HG03280 (cell line): ENCODE measurements around the gene GALNT5.
"Not testable (repeated sequence)": the region's sequence is repeated elsewhere in the genome, so short reads cannot be mapped to it uniquely, and the experiment has no call there.

Experiments used
- ATAC-seq: cut with Tn5 transposase; IDR thresholded peaks from one replicate; pipeline ENCODE4 v1.9.1; 2021; ENCODE audit warnings: mild to moderate bottlenecking, moderate library complexity; ENCODE audit not compliant: unreplicated experiment

Gene GALNT5, protein sequence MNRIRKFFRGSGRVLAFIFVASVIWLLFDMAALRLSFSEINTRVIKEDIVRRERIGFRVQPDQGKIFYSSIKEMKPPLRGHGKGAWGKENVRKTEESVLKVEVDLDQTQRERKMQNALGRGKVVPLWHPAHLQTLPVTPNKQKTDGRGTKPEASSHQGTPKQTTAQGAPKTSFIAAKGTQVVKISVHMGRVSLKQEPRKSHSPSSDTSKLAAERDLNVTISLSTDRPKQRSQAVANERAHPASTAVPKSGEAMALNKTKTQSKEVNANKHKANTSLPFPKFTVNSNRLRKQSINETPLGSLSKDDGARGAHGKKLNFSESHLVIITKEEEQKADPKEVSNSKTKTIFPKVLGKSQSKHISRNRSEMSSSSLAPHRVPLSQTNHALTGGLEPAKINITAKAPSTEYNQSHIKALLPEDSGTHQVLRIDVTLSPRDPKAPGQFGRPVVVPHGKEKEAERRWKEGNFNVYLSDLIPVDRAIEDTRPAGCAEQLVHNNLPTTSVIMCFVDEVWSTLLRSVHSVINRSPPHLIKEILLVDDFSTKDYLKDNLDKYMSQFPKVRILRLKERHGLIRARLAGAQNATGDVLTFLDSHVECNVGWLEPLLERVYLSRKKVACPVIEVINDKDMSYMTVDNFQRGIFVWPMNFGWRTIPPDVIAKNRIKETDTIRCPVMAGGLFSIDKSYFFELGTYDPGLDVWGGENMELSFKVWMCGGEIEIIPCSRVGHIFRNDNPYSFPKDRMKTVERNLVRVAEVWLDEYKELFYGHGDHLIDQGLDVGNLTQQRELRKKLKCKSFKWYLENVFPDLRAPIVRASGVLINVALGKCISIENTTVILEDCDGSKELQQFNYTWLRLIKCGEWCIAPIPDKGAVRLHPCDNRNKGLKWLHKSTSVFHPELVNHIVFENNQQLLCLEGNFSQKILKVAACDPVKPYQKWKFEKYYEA

DNA sequence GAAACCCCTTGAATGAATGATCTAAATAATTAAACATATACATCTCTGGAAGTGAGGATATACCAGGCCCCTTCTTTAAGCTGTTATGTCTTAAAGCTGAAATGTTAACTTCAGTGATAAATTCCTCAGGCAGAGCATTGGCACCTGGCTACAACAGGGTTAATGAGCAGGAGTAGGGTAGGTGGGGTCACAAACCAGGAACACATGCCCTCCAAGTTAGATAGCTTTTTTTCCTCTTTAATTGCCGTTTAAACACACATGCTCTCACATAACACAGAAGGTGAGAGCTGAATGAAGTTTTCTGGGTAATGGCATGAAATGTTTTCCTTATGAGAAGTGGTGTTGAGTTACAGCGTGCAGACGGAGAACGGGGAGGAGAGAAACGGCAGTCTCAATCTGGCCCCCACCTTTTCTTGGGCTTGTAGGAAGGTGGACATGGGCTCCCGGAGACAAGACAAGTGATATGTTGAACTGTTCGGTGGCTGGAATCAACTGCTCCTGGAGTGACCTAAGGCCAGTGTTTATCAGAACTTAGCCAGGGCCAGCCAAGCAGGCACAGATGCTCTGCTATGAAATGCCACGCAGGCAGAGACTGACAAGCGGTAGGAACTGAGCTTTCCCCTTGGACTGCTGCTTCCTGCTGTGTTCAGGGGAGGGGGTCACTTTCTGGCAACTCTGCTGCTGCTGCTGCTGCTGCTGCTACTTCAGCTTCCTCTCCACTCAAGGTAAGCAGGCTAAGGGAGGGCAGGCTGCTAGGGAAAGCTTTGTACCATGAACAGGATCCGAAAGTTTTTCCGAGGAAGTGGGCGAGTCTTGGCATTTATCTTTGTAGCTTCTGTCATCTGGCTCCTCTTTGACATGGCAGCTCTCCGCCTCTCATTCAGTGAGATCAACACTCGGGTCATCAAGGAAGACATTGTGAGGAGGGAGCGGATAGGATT lies at the start of gene GALNT5:
TSS of gene GALNT5 (plus strand) at position 394 of the 941 bp plus-strand sequence. CDS start at position 772, 378 bp downstream.
- ATAC-seq, result no peak

DNA sequence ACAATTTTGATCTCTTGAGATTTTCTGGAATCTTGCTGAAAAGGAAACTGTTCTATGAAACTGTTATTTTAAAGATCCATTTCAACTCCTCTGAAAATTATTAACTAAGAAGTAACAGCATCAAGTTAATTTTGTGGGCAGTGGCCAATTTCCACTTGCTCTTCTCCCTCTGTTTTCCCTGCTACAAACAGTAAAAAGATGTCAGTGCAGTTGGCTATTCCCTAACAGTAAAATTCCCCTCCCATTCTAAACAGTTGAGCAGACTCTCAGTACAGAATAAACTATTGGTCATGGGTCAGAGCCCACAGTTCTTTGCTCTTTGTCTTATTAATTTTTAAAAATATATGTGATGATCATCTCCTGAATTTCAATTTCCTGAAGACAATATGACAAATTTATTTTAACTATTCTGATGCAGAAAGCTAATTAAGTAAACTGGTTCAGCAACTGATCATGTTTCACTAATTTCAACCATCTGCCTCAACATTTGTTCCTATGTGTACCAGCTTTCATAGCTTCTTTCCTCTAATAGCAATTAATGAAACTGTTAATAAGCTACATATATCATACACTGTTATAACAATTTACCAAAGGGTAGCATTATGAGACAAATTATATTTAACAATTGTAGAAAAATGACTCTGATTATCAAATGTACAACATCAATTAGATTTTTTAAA lies 41.1 kb upstream of the GALNT5 start:
- ATAC-seq, result no peak

DNA sequence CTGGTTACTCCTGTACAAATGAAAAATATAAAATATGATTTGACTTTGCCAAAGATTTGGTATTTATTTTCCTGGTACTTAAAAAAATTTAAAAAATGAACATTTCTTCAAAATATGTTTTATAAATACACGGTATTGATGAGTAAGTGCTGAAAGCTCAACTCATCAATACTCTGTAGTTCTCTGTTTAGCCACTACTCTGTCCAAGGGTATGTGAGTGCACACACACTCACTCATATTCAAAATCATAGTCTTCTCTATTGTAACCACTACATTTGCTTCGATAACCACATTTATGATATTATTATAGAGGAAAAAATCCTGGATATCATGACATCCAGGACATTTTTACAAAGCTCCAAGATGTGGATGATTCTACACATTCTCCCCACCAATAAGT lies 40.1 kb upstream of the GALNT5 start:
- peak; percentile 50 for ATAC-seq

DNA sequence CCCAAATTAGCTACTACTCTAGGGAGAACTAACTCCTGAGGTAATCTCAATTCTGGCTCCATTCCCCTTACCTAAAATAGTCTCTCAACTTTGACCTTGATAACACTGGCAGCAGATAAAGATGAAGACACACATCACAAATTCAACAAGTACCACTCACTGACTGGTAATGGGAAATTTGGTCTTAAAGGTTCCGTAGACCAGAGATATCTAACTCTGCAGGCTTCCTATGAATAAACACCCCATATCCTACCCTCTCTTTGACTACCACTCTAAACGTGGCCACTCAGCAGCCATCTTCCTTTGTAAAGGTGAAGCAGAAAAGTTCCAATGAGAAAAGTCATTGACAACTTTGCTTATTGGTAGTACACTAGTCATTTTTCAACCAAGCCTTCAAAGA lies 38.6 kb upstream of the GALNT5 start:
- no peak for ATAC-seq

DNA sequence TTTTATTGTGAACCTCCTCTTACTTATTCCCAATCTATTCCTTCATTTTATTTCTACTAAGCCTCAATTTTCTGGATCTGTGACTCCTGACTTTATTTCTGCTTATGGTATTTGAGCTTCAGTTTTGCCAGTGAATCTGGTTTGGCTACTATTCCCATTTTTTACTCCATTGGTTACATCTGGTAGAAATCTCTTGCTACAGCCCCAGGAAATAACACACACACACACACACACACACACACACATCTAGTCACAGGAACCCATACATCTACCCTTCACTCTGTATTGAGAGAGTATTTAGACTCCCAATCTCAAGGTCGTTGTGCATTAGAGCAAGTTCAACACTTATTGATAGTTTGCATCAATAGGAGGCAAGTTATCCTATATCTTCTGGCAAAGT lies 37.0 kb upstream of the GALNT5 start:
- no peak for ATAC-seq

DNA sequence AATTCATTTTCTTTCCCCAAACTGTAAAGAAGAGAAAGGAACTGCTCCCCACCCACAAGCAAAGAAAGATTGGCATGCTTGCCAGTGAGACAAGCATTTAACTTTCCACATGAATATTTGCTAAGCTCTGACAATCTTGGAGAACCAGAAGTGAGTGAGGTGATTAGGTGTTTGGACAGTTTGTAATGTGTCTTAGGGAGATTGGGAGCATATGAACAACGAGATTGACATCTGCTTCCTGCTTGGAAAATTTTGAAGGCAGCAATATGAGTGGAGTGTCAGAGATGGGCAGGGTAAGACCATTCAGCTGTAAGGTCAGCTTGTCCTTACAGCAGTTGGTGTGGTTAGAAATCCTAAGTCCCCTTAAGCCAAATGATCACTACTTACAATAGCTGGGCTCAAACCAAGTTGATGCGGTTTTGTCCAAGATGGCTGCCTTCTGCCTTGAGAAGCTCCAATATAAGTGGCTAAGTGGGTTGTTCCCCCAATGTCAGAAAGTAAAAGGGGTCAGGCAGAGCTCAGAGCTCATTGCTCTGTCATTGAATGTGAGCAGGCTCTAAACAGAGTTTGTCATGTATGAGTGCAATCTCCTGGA lies 36.0 kb upstream of the GALNT5 start:
- ATAC-seq, result no peak

DNA sequence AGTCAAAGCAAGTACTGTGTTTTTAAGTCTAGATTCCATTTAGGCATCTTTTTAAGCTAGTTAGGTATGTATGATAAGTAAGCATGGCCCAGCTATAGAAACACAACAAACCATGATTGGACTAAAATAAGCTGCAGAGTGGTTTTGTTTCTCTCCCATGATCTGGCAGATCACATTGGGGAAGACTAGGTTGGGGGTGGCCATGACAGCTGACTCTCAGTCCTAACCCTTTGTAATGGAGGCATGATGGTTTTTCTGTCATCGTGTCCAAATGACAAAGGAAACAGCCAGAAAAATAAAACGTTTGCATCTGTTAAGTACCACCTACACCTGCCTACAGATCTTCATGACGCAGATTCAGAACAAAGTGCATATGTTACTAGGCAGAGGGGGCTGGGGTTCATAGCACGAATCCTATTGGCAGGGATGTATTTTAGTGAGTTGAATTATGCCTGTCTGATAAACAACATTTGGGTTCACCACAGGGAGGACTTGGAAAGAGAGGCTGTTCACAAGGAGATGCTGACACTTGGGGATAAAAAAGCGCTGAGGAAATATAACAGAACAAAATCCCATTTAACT lies 33.8 kb upstream of the GALNT5 start:
- ATAC-seq, result no peak

DNA sequence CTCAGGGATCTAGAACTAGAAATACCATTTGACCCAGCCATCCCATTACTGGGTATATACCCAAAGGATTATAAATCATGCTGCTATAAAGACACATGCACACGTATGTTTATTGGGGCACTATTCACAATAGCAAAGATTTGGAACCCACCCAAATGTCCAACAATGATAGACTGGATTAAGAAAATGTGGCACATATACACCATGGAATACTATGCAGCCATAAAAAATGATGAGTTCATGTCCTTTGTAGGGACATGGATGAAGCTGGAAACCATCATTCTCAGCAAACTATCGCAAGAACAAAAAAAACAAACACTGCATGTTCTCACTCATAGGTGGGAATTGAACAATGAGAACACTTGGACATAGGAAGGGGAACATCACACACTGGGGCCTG lies 33.1 kb upstream of the GALNT5 start:
- ATAC-seq, result not testable (repeated sequence)

DNA sequence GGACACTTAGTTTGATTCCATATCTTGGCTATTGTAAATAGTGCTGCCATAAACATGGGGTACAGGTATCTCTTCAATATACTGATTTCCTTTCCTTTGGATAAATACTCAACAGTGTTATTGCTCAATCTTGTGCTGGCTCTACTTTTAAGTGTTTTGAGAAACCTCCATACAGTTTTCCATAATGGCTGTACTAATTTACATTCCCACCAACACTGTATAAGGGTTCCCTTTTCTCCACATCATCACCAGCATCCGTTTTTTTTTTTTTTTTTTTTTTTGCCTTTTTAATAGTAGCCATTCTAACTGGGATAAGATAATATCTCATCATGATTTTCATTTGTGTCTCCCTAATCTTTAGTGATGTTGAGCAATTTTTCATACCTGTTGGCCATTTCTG lies 29.9 kb upstream of the GALNT5 start:
- ATAC-seq, result no peak

DNA sequence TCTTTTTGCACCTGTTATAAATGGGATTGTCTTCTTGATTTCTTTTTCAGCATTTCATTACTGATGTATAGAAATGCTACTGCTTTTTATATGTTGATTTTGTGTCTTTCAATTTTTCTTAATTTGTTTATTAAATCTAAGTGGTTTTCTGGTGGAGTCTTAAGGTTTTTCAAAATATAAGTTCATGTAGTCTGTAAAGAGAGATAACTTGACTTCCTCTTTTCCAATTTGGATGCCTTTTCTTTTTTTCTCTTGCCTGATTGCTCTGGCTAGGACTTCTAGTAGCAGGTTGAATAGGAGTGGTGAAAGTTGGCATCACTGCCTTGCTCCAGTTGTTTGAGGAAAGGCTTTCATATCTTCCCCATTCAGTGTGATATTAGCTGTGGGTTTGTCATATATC lies 28.6 kb upstream of the GALNT5 start:
- ATAC-seq, result no peak

DNA sequence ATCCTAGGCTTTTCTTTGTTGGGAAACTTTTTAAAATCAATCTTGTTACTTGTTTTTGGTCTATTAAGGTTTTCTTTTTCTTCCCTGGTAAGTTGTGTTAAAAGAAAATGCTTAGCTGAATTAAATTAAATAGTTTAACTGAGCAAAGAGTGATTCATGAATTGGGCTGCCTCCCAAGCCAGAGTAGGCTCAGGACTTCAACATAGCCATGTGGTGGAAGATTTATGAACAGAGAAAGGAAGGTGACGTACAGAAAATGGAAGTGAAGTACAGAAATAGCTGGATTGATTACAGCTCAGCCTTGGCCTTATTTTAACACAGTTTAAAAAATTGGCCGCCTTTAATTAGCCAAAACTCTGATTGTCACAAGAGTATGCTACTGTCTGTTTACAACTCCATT lies 27.9 kb upstream of the GALNT5 start:
- ATAC-seq, result no peak

DNA sequence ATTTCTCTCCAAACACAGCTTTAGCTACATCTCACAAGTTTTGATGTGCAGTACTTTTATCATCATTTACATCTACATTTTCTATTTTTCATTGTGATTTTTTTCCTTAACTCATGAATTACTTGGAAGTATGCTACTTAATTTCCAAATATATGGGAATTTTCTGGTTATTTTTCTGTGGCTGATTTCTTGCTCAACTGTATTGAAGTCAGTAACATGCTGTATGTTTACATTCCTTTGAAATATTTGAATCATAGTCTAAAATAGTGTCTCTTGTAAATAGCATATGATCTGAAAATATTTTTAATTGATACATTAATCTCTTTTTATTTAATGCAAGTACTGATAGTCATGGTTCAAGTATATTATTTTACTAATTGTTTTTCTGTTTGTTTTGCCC lies 26.0 kb upstream of the GALNT5 start:
- ATAC-seq, result no peak

DNA sequence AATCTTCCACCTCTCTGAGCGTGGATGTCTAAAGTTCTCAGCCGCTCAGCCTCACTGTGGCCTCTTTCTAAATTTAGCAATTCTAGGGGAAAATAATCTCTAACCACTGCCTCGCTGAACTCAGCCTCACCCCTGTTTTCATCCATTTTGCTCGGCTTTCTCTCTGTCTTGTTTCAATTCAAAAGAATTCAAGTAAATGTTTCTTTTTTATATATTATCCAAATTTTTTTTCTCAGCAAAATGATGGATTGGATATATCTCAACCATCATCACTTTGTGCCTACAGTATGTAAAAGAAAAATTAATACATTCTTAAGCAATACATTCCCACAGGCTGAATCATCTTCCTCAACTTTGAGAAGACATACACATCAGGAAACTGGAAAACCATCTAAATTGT lies 24.0 kb upstream of the GALNT5 start:
- ATAC-seq, result no peak

DNA sequence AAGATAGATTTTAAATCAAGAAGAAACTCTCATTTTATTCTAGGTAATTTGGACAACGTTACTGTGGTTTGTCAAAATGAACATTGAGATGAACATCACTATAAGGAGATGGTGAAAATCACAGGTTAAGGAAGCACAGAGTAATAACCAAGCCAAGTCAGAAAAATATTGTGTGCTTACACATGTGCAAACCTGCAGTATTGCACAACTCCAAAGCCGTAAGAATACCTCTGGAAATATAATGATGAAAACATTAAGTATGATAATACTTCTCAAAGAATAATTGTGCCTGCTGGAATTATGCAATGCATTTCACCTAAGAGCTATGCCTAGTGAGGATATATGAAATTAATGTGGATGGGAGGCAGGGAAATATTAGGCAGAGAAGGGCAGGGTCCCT lies 21.1 kb upstream of the GALNT5 start:
- no peak for ATAC-seq

DNA sequence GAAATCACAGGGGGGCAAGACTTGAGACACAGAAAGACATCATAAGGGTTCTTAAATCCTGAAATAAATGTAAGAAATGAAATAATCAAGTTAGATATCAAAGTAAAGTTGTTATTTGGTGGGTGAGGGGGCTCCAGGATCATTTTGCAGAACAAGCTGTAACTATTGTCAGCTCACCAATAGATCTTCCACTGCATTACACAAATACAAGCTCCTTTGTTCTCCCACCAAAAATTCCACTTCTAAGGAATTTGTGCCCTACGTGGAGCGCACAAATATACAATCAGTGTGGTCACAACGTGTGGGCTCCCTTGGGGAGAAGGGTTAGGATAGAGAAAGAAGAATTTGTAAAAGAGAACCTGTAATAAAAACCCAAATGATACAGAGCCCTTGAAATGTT lies 19.2 kb upstream of the GALNT5 start:
- no peak for ATAC-seq

DNA sequence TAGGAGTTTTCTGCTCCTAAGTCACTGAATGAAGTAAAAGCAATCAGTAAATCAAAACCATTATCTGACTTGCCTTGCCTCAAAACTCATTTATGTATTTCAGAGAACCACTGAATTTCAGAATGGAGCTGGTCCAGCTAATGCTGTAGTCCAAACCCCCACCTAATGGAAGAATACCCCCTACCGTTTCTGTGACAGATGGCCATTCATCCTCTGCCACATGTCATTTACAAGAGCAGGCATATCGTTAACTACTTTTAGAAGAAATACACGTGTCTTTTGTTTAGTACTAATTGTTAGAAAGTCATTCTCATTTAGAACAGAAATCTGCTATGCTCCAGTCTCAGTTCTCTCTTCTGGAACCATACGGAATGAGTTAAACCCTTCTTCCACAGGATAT lies 12.8 kb upstream of the GALNT5 start:
- ATAC-seq, result no peak

DNA sequence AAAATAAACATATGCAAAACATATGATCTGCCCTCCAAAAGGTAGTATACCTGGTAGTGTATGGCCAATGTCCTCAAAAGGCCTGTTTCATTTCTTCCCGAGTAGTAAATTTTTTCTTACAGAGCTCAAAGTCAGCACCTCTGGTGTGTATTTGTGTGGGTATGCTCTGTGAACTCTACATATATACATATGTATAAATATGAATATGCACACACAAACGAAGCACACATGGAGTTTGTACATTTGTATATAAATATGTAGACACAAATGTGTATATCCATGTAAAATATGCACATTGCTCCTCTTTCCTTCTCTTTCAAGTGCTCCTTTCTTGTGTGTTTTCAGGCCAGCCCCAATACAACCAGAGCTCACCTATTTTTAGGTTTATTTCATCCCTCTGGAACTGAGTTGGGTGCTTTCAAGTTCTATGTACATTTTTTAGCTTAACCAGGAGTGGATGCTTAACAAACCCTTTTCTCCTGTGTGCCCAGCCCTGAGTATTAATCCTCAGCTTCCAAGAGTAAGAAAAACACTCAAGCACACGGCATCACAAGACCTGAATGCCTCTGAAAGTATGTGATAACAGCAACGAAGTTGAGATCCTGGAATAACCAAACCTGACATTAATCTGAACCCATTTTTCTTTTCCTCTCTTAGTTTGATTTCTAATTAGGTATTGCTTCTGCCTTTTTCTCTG lies 12.2 kb upstream of the GALNT5 start:
- ATAC-seq, result no peak

DNA sequence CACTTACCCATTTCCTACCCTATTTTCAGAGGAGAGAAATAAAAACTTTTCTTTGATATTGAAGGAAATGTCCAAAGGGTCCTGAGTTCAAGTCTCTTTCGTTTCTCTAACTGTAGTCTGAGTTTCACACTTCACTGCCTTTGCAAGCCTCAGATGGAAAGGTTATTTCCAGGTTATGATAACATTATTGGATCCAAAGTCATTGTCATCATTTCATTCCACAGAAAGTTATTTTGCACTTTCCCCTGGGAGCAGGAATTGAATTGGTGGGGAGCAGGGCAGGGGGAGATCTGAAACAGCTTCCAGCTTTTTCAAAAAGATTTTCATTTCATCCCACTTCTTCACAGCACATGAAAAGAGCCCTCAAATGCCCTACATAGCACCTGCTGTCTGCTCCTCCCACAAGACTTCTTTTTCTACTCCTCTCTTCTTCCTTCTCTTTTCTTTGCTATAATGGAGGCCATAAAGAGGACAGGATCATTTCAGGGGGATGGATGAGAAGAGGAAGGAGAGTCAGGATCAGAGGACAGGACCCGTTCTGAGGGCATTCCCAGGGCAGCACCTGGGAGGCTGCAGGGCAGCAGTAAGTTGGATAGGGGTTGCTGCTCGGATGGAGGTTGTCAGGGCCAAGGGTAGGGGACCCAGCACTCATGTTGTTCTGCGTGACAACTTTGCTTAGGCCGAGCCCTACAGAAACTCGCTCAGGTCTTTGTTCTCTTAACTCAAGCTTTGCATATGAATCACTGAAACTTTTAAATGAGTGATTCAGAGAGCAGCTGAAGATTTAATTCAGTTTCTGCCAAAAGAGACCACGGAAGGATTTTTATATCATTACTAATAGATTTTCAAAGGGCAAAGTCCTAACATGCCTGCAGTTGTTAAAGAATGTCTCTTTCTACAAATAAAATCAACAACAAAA lies 11.4 kb upstream of the GALNT5 start:
- ATAC-seq, result peak; percentile 99
